Measurements from ENCODE around the gene MGLL.

MGLL gene

GRCh38 chr3:127822682-127823425 lies 539 bp upstream of the MGLL start:
- TF ChIP-seq CTCF (conservative IDR thresholded peaks at IDR 0.05; ENCODE audit: low read depth), result peak; percentile 25
- DNase-seq (ENCODE audit: low spot score), result no peak
- ChIA-PET POLR2A (ENCODE audit: low non-redundant PET) (no interaction called here), CTCF (interaction anchor here (1.6 kb wide), 1 partner anchor 10 kb away, joined by 5 read pairs; no protein-coding TSS in a partner anchor)
- H3K27ac ChIP-seq, result peak overlapping the region; percentile 73

GRCh38 chr3:127821394-127821793 lies 921 bp downstream of the MGLL start:
- TF ChIP-seq CTCF (conservative IDR thresholded peaks at IDR 0.05; ENCODE audit: low read depth), result no peak
- ChIA-PET POLR2A (ENCODE audit: low non-redundant PET) (no interaction called here), CTCF (no interaction called here)
- DNase-seq (ENCODE audit: low spot score), result no peak
- peak overlapping the region; percentile 42; the same call in 1 of the 2 replicates for H3K27ac ChIP-seq

GRCh38 chr3:127820826-127821313 lies 1.4 kb downstream of the MGLL start:
- TF ChIP-seq CTCF (conservative IDR thresholded peaks at IDR 0.05; ENCODE audit: low read depth), result no peak
- DNase-seq (ENCODE audit: low spot score), result no peak
- no peak overlapping the region for H3K27ac ChIP-seq
- POLR2A ChIA-PET (ENCODE audit: low non-redundant PET), result no interaction called here
- CTCF ChIA-PET, result interaction anchor here (0.6 kb wide), 2 partner anchors 36 to 229 kb away, joined by 3 read pairs; no protein-coding TSS in a partner anchor

- ChIA-PET CTCF (interaction anchor here (0.6 kb wide), 2 partner anchors 37 to 229 kb away, joined by 3 read pairs; no protein-coding TSS in a partner anchor), POLR2A (ENCODE audit: low non-redundant PET) (interaction anchor here (0.6 kb wide), 1 partner anchor 1377 kb away, joined by 3 read pairs; no protein-coding TSS in a partner anchor)
- H3K27ac ChIP-seq, result peak overlapping the region; percentile 51
- no peak for TF ChIP-seq CTCF (conservative IDR thresholded peaks at IDR 0.05; ENCODE audit: low read depth)
- no peak for DNase-seq (ENCODE audit: low spot score)
Observed at GRCh38 chr3:127820221-127820825, 2.0 kb downstream of the MGLL start.

- DNase-seq (ENCODE audit: low spot score), result no peak
- H3K27ac ChIP-seq, result peak overlapping the region; percentile 51
- ChIA-PET POLR2A (ENCODE audit: low non-redundant PET) (interaction anchor here (0.6 kb wide), 1 partner anchor 1378 kb away, joined by 3 read pairs; no protein-coding TSS in a partner anchor), CTCF (no interaction called here)
- TF ChIP-seq CTCF (conservative IDR thresholded peaks at IDR 0.05; ENCODE audit: low read depth), result no peak
Observed at GRCh38 chr3:127819656-127820055, 2.7 kb downstream of the MGLL start.

- ChIA-PET CTCF (no interaction called here), POLR2A (ENCODE audit: low non-redundant PET) (no interaction called here)
- no peak for DNase-seq (ENCODE audit: low spot score)
- TF ChIP-seq CTCF (conservative IDR thresholded peaks at IDR 0.05; ENCODE audit: low read depth), result no peak
- peak overlapping the region; percentile 51 for H3K27ac ChIP-seq
Observed at GRCh38 chr3:127819086-127819485, 3.2 kb downstream of the MGLL start.

Data from RWPE1 (cell line).